ENCODE measurements around the gene MEI4. TPM values are rescaled to one million over a fixed set of nuclear protein-coding genes. Genes with fewer than 3 reads are reported as not detected.
A peak's percentile ranks its signal among the peaks of the same experiment; 100 is the strongest.

Gene MEI4
- total RNA-seq, 2 donors from 2014 or later: 2.1 to 3.3 TPM

DNA sequence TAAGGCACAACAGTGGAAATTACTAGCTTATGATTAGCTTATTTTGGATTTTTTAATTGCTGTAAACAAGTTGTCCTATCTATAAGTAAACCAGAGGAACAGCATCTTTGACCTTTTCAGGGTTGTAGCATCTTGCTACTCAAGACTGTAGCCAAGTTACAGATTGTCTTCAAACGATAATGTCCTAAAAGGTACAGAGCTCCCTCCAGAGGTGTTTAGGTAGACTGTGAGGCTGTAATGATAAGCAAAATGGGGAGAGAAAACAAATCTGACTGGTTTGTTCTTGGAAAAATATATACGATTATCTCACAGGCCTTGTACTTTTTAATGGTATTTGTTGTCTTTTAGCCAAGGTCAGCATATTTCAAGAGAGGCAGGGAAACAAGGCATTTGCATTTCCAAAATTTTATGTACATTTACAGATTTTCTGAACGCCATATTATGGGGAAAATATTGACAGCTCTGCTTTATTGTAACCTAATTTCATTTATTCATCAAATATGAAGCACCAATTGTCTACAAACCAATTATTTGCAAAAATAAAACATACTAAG, 273.4 kb downstream of the MEI4 start:
- DNase-seq (no peak), ATAC-seq (no peak)
- H3K9me3 ChIP-seq: no peaks in the 10 kb centered on the region
- H3K4me1 ChIP-seq: peaks cover 25% of the 10 kb centered on the region
- H3K4me3 ChIP-seq: no peak overlapping the region
- no peak overlapping the region for H3K27ac ChIP-seq
- 23 to 25% methylated on average over 3 of the region's 3 CpGs for WGBS, 2 donors
- H3K36me3 ChIP-seq (replicated peaks in 1 of 2; ENCODE audit: insufficient read depth in 1 of 2, low read depth in 2 of 2): no peaks in the 10 kb centered on the region
- intact Hi-C loops (cut with DNase I): no loop called here
- H3K27me3 ChIP-seq: no peaks in the 10 kb centered on the region
- no peak for TF ChIP-seq POLR2A (IDR thresholded peaks at IDR 0.05)
- TF ChIP-seq, protein P1, sequence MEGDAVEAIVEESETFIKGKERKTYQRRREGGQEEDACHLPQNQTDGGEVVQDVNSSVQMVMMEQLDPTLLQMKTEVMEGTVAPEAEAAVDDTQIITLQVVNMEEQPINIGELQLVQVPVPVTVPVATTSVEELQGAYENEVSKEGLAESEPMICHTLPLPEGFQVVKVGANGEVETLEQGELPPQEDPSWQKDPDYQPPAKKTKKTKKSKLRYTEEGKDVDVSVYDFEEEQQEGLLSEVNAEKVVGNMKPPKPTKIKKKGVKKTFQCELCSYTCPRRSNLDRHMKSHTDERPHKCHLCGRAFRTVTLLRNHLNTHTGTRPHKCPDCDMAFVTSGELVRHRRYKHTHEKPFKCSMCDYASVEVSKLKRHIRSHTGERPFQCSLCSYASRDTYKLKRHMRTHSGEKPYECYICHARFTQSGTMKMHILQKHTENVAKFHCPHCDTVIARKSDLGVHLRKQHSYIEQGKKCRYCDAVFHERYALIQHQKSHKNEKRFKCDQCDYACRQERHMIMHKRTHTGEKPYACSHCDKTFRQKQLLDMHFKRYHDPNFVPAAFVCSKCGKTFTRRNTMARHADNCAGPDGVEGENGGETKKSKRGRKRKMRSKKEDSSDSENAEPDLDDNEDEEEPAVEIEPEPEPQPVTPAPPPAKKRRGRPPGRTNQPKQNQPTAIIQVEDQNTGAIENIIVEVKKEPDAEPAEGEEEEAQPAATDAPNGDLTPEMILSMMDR (IDR thresholded peaks at IDR 0.05): peak; percentile 5 to 48 (median 14)

- DNase-seq (no peak), ATAC-seq (peak; percentile 58)
- TF ChIP-seq, protein P1 (IDR thresholded peaks at IDR 0.05): no peak
- no peak for TF ChIP-seq POLR2A (IDR thresholded peaks at IDR 0.05)
- Histone ChIP-seq H3K27me3 (no peaks in the 10 kb centered on the region), H3K4me3 (no peak overlapping the region), H3K4me1 (peaks cover 25% of the 10 kb centered on the region), H3K27ac (no peak overlapping the region), H3K36me3 (replicated peaks in 1 of 2; ENCODE audit: insufficient read depth in 1 of 2, low read depth in 2 of 2) (no peaks in the 10 kb centered on the region), H3K9me3 (no peaks in the 10 kb centered on the region)
- intact Hi-C loops (cut with DNase I): no loop called here
- WGBS, 2 donors: 28 to 42% methylated on average over 2 of the region's 2 CpGs
Measured at GRCh38 chr6:77930382-77930781, 277.5 kb downstream of the MEI4 start.

DNA sequence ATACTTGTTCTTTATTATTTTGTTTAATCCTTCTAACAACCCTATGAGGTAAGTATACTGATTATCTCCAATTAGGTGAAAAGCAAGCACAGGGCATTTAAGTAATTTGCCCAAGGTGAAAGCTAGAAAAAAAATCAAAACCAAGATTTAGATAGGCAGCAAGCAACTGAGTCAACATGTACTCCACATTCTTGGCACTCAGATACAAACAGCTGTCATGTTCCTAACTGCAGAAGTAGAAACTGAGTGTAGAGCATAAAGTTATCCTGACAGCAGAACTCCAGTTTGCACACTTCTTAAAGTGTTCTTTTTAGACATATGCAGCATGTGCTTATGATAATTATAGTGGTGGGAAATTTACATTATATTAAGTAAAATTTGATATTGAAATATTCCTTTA, 278.1 kb downstream of the MEI4 start:
- ATAC-seq (peak; percentile 78), DNase-seq (peak in 1 of 4 donors; percentile 31)
- H3K27ac ChIP-seq: no peak overlapping the region
- H3K4me3 ChIP-seq: no peak overlapping the region
- H3K9me3 ChIP-seq: no peaks in the 10 kb centered on the region
- intact Hi-C loops (cut with DNase I): no loop called here
- no peaks in the 10 kb centered on the region for H3K36me3 ChIP-seq (replicated peaks in 1 of 2; ENCODE audit: insufficient read depth in 1 of 2, low read depth in 2 of 2)
- no peaks in the 10 kb centered on the region for H3K27me3 ChIP-seq
- TF ChIP-seq, protein P1 (IDR thresholded peaks at IDR 0.05): no peak
- TF ChIP-seq POLR2A (IDR thresholded peaks at IDR 0.05): no peak
- peaks cover 23% of the 10 kb centered on the region for H3K4me1 ChIP-seq

DNA sequence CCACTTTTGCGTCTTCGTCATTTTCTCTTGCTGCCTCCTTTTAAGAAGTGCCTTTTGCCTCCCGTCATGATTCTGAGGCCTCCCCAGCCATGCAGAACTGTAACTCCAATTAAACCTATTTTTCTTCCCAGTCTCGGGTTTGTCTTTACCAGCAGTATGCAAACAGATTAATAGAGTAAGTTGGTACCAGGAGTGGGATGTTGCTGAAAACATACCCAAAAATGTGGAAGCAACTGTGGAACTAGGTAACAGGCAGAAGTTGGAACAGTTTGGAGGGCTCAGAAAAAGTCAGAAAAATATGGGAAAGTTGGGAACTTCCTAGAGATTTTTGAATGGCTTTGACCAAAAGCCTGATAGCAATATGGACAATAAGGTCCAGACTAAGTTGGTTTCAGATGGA, 309.2 kb downstream of the MEI4 start:
- no peak for ATAC-seq
- H3K9me3 ChIP-seq: peaks cover 0 to 7% (median 0%) of the 10 kb centered on the region in 3 donors
- no peak overlapping the region for H3K27ac ChIP-seq
- H3K4me3 ChIP-seq: no peak overlapping the region
- 72 to 81% methylated on average over 4 of the region's 4 CpGs for WGBS, 2 donors
- intact Hi-C loops (cut with DNase I): no loop called here
- no peak for TF ChIP-seq POLR2A (IDR thresholded peaks at IDR 0.05)
- TF ChIP-seq, protein P1 (IDR thresholded peaks at IDR 0.05): no peak
- H3K4me1 ChIP-seq: no peaks in the 10 kb centered on the region
- DNase-seq: no peak
- H3K27me3 ChIP-seq: no peaks in the 10 kb centered on the region
- H3K36me3 ChIP-seq (replicated peaks in 1 of 2; ENCODE audit: insufficient read depth in 1 of 2, low read depth in 2 of 2): no peaks in the 10 kb centered on the region

- intact Hi-C loops (cut with DNase I): no loop called here
- H3K4me1 ChIP-seq: no peaks in the 10 kb centered on the region
- ATAC-seq: no peak
Measured at GRCh38 chr6:77965449-77965848, 312.6 kb downstream of the MEI4 start.

More at GRCh38 chr6:77965449-77965848, 312.6 kb downstream of the MEI4 start:
- Histone ChIP-seq H3K4me3 (no peak overlapping the region), H3K9me3 (peaks cover 0 to 7% (median 0%) of the 10 kb centered on the region in 3 donors), H3K27me3 (no peaks in the 10 kb centered on the region), H3K27ac (no peak overlapping the region), H3K36me3 (replicated peaks in 1 of 2; ENCODE audit: insufficient read depth in 1 of 2, low read depth in 2 of 2) (no peaks in the 10 kb centered on the region)
- 83 to 88% methylated on average over 1 of the region's 1 CpG for WGBS, 2 donors
- no peak for DNase-seq
- TF ChIP-seq, protein P1 (IDR thresholded peaks at IDR 0.05): no peak
- TF ChIP-seq POLR2A (IDR thresholded peaks at IDR 0.05): no peak
